Osteoblast (primary cell): ENCODE data around the gene S100Z. TPM values are rescaled to one million over a fixed set of nuclear protein-coding genes. Genes with fewer than 3 reads are reported as not detected.

Experiments
- DNase-seq: peaks from one replicate; pipeline ENCODE4 v3.0.0; 2011; ENCODE audit warnings: low spot score, mixed read lengths; ENCODE audit not compliant: insufficient read length; ENCODE audit errors: missing footprints
- H2AFZ ChIP-seq: 2 replicates; pipeline ENCODE4 v1.6.0; 2011; ENCODE audit warnings: mild to moderate bottlenecking, low read length
- H3K27ac ChIP-seq: 2 replicates; pipeline ENCODE4 v1.5.1; 2011; ENCODE audit warnings: mild to moderate bottlenecking, low read depth, low read length, moderate library complexity
- H3K27me3 ChIP-seq: 2 replicates; pipeline ENCODE4 v1.6.0; 2012; ENCODE audit warnings: mild to moderate bottlenecking, control low read depth, inconsistent platforms, low read length, moderate library complexity; ENCODE audit not compliant: insufficient read depth
- H3K36me3 ChIP-seq: 2 replicates; pipeline ENCODE4 v1.5.1; 2011; ENCODE audit warnings: mild to moderate bottlenecking, low read length, control low read depth, moderate library complexity; ENCODE audit not compliant: insufficient read depth
- H3K4me1 ChIP-seq: 2 replicates; pipeline ENCODE4 v1.5.1; 2011; ENCODE audit warnings: mild to moderate bottlenecking, low read length, control low read depth, moderate library complexity; ENCODE audit not compliant: insufficient read depth
- H3K4me2 ChIP-seq: 2 replicates; pipeline ENCODE4 v1.6.0; 2011; ENCODE audit warnings: mild to moderate bottlenecking, low read length; ENCODE audit not compliant: insufficient read depth
- H3K4me3 ChIP-seq: fragments of 200-600 bp; sonication (generic); 3 replicates; pipeline ENCODE4 v1.5.1; 2012; ENCODE audit warnings: mild to moderate bottlenecking, low read length, inconsistent platforms; ENCODE audit not compliant: insufficient read depth
- H3K79me2 ChIP-seq: 2 replicates; pipeline ENCODE4 v1.6.0; 2012; ENCODE audit warnings: mild to moderate bottlenecking, low read length, control low read depth, inconsistent platforms; ENCODE audit not compliant: insufficient read depth
- H3K9me3 ChIP-seq: 2 replicates; pipeline ENCODE4 v1.5.1; 2011; ENCODE audit warnings: low read depth, low read length, control low read depth
- H4K20me1 ChIP-seq: 2 replicates; pipeline ENCODE4 v1.6.0; 2012; ENCODE audit warnings: mild to moderate bottlenecking, low read length, control low read depth; ENCODE audit not compliant: insufficient read depth
- total RNA-seq: library from RNA; depleted of rRNA; stranded (reverse); fragments of >200 nt; gene quantifications from 2 replicates; pipeline ENCODE4 v1.2.3, GENCODE V29; 2012
- TF ChIP-seq, protein P1 (sequence below): IDR thresholded peaks from 2 replicates; pipeline ENCODE4 v1.5.1; 2011; ENCODE audit warnings: mild to moderate bottlenecking, low read depth, low read length, moderate library complexity; ENCODE audit errors: extremely low read depth

Gene S100Z
- total RNA-seq, 1 donor: not detected

DNA sequence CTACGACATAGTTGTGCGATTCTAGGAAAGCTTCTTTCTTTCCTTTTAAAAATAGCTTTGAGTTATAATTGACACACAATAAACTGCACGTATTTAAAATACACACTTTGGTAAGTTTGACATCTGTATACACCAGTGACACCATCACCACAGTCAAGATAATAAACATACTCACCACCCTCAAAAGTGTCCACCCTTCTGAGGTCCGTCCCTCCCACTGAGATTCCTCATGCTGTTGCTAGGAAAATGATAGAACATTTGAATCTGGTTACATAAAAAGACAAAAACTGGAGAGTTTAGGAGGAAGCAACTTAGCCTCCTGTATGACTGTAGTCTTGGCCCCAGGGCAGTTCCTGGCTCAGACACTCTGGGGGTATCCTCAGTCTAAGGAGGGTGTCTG is 17.2 kb downstream of the S100Z start:
- H3K9me3 ChIP-seq: no peaks in the 10 kb centered on the region
- H3K4me2 ChIP-seq: no peak overlapping the region
- H2AFZ ChIP-seq: no peak overlapping the region
- no peak overlapping the region for H3K27ac ChIP-seq
- TF ChIP-seq, protein P1, sequence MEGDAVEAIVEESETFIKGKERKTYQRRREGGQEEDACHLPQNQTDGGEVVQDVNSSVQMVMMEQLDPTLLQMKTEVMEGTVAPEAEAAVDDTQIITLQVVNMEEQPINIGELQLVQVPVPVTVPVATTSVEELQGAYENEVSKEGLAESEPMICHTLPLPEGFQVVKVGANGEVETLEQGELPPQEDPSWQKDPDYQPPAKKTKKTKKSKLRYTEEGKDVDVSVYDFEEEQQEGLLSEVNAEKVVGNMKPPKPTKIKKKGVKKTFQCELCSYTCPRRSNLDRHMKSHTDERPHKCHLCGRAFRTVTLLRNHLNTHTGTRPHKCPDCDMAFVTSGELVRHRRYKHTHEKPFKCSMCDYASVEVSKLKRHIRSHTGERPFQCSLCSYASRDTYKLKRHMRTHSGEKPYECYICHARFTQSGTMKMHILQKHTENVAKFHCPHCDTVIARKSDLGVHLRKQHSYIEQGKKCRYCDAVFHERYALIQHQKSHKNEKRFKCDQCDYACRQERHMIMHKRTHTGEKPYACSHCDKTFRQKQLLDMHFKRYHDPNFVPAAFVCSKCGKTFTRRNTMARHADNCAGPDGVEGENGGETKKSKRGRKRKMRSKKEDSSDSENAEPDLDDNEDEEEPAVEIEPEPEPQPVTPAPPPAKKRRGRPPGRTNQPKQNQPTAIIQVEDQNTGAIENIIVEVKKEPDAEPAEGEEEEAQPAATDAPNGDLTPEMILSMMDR: no peak
- H3K4me1 ChIP-seq: no peaks in the 10 kb centered on the region
- H4K20me1 ChIP-seq: no peaks in the 10 kb centered on the region
- no peaks in the 10 kb centered on the region for H3K79me2 ChIP-seq
- H3K4me3 ChIP-seq: no peak overlapping the region
- H3K36me3 ChIP-seq: no peaks in the 10 kb centered on the region
- DNase-seq: no peak
- H3K27me3 ChIP-seq: no peaks in the 10 kb centered on the region

GRCh38 chr5:76867827-76868693 is 18.2 kb downstream of the S100Z start:
- no peak overlapping the region for H2AFZ ChIP-seq
- no peak overlapping the region for H3K4me3 ChIP-seq
- DNase-seq: peak; percentile 92
- no peaks in the 10 kb centered on the region for H4K20me1 ChIP-seq
- H3K4me2 ChIP-seq: no peak overlapping the region
- TF ChIP-seq, protein P1: peak; percentile 88
- H3K27me3 ChIP-seq: no peaks in the 10 kb centered on the region
- H3K36me3 ChIP-seq: no peaks in the 10 kb centered on the region
- no peak overlapping the region for H3K27ac ChIP-seq
- H3K4me1 ChIP-seq: no peaks in the 10 kb centered on the region
- no peaks in the 10 kb centered on the region for H3K9me3 ChIP-seq
- H3K79me2 ChIP-seq: no peaks in the 10 kb centered on the region

DNA sequence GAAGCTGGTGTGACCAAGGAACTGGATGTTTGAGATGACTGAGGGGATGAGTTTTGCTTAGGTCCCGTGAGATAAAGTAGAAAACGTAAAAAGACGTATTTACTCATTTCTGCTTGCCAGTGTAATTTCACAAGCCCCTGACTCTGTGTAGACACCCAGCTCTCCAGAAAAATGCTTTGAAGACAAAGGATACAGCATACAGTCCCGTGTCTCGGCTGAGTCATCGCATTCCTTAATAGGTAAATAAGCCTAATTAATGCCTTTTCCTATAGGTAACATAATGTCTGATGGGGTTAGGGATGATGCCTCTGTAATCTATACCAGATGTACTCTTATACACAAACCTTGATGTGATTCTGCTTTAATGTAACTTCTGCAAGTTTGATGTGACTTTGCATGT is 20.2 kb downstream of the S100Z start:
- DNase-seq: no peak
- no peaks in the 10 kb centered on the region for H3K79me2 ChIP-seq
- no peak overlapping the region for H3K4me3 ChIP-seq
- TF ChIP-seq, protein P1: no peak
- H3K9me3 ChIP-seq: no peaks in the 10 kb centered on the region
- no peak overlapping the region for H2AFZ ChIP-seq
- H4K20me1 ChIP-seq: no peaks in the 10 kb centered on the region
- H3K27ac ChIP-seq: no peak overlapping the region
- H3K4me2 ChIP-seq: no peak overlapping the region
- no peaks in the 10 kb centered on the region for H3K36me3 ChIP-seq
- H3K4me1 ChIP-seq: no peaks in the 10 kb centered on the region
- H3K27me3 ChIP-seq: no peaks in the 10 kb centered on the region

DNA sequence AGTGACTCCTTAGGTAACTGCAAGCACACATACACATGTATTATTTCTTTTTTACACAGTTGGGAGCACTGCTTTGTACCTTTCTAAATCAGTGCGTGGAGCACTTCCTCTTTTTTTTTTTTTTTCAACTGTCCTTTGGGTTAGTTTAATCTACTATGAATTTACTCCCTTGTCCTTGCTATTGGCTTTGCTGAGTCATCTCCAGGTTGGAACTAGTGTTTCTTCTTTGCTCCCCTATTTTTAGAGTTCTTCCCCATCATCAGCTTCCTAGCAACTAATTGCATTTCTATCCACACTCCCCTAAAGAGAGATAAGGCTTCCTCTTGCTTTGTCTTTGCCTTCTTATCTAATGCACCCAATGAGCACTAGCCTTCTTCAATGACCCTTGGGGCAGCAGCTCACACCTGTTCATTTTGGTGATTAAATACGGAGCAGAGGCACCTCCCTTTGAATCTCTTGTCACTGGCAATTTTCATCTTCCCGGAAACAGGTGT is 24.3 kb downstream of the S100Z start:
- Histone ChIP-seq H3K36me3 (no peaks in the 10 kb centered on the region), H3K79me2 (no peaks in the 10 kb centered on the region), H3K4me3 (no peak overlapping the region), H2AFZ (no peak overlapping the region), H3K27me3 (peaks cover 12% of the 10 kb centered on the region), H3K4me1 (peaks cover 8% of the 10 kb centered on the region), H3K27ac (no peak overlapping the region), H4K20me1 (no peaks in the 10 kb centered on the region), H3K9me3 (no peaks in the 10 kb centered on the region), H3K4me2 (no peak overlapping the region)
- no peak for DNase-seq
- TF ChIP-seq, protein P1: no peak
